ENCODE data around the gene SORCS2. TPM values are rescaled to one million over a fixed set of nuclear protein-coding genes. Genes with fewer than 3 reads are reported as not detected.
A peak's percentile ranks its signal among the peaks of the same experiment; 100 is the strongest.

The SORCS2 gene
- total and polyA plus RNA-seq, 7 donors = 0.18 to 1.5 (median 0.36) TPM

GRCh38 chr4:7311205-7311604, 118.9 kb downstream of the SORCS2 start:
- H3K36me3 ChIP-seq (ENCODE audit: insufficient read depth in 1 of 2, low read depth in 1 of 2) = no peaks in the 10 kb centered on the region
- DNase-seq (no peak), ATAC-seq (no peak)
- intact Hi-C loops (cut with DNase I) = loop anchor here in 1 of 2 donors (5.0 to 10.0 kb wide), 2 partner anchors 404 to 1854 kb away; no protein-coding TSS in a partner anchor
- H3K27ac ChIP-seq = no peak overlapping the region
- TF ChIP-seq CTCF (IDR thresholded peaks at IDR 0.05) = no peak
- no peaks in the 10 kb centered on the region for H3K9me3 ChIP-seq
- H3K4me3 ChIP-seq = no peak overlapping the region
- H3K4me1 ChIP-seq = no peaks in the 10 kb centered on the region
- no peaks in the 10 kb centered on the region for H3K27me3 ChIP-seq (ENCODE audit: insufficient read depth in 3 of 3, low read length in 2 of 3)
- 54 to 58% (median 58%) methylated on average over 8 of the region's 8 CpGs for WGBS, 3 donors

GRCh38 chr4:7312691-7313090, 120.4 kb downstream of the SORCS2 start:
- ATAC-seq (no peak), DNase-seq (peak in 1 of 2 donors; percentile 4)
- 76 to 94% (median 92%) methylated on average over 7 of the region's 7 CpGs for WGBS, 3 donors
- Histone ChIP-seq H3K4me3 (no peak overlapping the region), H3K27ac (no peak overlapping the region), H3K4me1 (no peaks in the 10 kb centered on the region), H3K27me3 (ENCODE audit: insufficient read depth in 3 of 3, low read length in 2 of 3) (no peaks in the 10 kb centered on the region), H3K36me3 (ENCODE audit: insufficient read depth in 1 of 2, low read depth in 1 of 2) (no peaks in the 10 kb centered on the region), H3K9me3 (no peaks in the 10 kb centered on the region)
- TF ChIP-seq CTCF (IDR thresholded peaks at IDR 0.05) = no peak
- intact Hi-C loops (cut with DNase I) = loop anchor here in 1 of 2 donors (5.0 to 10.0 kb wide), 2 partner anchors 402 to 1855 kb away; no protein-coding TSS in a partner anchor

GRCh38 chr4:7313347-7313811, 121.0 kb downstream of the SORCS2 start:
- TF ChIP-seq CTCF (IDR thresholded peaks at IDR 0.05) = no peak
- 77 to 87% (median 80%) methylated on average over 14 of the region's 14 CpGs for WGBS, 3 donors
- intact Hi-C loops (cut with DNase I) = loop anchor here in 1 of 2 donors (5.0 to 10.0 kb wide), 2 partner anchors 401 to 1856 kb away; no protein-coding TSS in a partner anchor

GRCh38 chr4:7313991-7314390, 121.7 kb downstream of the SORCS2 start:
- no peak overlapping the region for H3K4me3 ChIP-seq
- ATAC-seq (no peak), DNase-seq (peak in 1 of 2 donors; percentile 5)
- H3K27ac ChIP-seq = no peak overlapping the region
- no peaks in the 10 kb centered on the region for H3K4me1 ChIP-seq
- H3K9me3 ChIP-seq = no peaks in the 10 kb centered on the region
- intact Hi-C loops (cut with DNase I) = loop anchor here in 1 of 2 donors (5.0 to 10.0 kb wide), 2 partner anchors 401 to 1857 kb away; no protein-coding TSS in a partner anchor
- no peaks in the 10 kb centered on the region for H3K36me3 ChIP-seq (ENCODE audit: insufficient read depth in 1 of 2, low read depth in 1 of 2)
- 85 to 92% (median 90%) methylated on average over 11 of the region's 11 CpGs for WGBS, 3 donors
- no peak for TF ChIP-seq CTCF (IDR thresholded peaks at IDR 0.05)
- no peaks in the 10 kb centered on the region for H3K27me3 ChIP-seq (ENCODE audit: insufficient read depth in 3 of 3, low read length in 2 of 3)

More at GRCh38 chr4:7313347-7313811, 121.0 kb downstream of the SORCS2 start:
- H3K4me3 ChIP-seq = no peak overlapping the region
- DNase-seq (peak in 1 of 2 donors; percentile 6), ATAC-seq (no peak)
- no peaks in the 10 kb centered on the region for H3K27me3 ChIP-seq (ENCODE audit: insufficient read depth in 3 of 3, low read length in 2 of 3)
- H3K36me3 ChIP-seq (ENCODE audit: insufficient read depth in 1 of 2, low read depth in 1 of 2) = no peaks in the 10 kb centered on the region
- no peaks in the 10 kb centered on the region for H3K4me1 ChIP-seq
- H3K27ac ChIP-seq = no peak overlapping the region
- H3K9me3 ChIP-seq = no peaks in the 10 kb centered on the region

GRCh38 chr4:7315286-7315685, 122.9 kb downstream of the SORCS2 start:
- DNase-seq (no peak), ATAC-seq (no peak)
- 78 to 95% (median 93%) methylated on average over 4 of the region's 4 CpGs for WGBS, 3 donors
- TF ChIP-seq CTCF (IDR thresholded peaks at IDR 0.05) = no peak
- intact Hi-C loops (cut with DNase I) = loop anchor here in 1 of 2 donors (10.0 kb wide), 1 partner anchor 400 kb away; no protein-coding TSS in a partner anchor
- Histone ChIP-seq H3K4me1 (no peaks in the 10 kb centered on the region), H3K9me3 (peaks cover 8% of the 10 kb centered on the region), H3K27me3 (ENCODE audit: insufficient read depth in 3 of 3, low read length in 2 of 3) (no peaks in the 10 kb centered on the region), H3K27ac (no peak overlapping the region), H3K36me3 (ENCODE audit: insufficient read depth in 1 of 2, low read depth in 1 of 2) (no peaks in the 10 kb centered on the region), H3K4me3 (no peak overlapping the region)

Data from psoas muscle (tissue), 8 donors.